22Rv1 (cell line): Measurements from ENCODE around the gene KCNF1.

Experiments
- ZFX ChIP-seq: fragments of 450-650 bp; IDR thresholded peaks from 2 replicates; pipeline ENCODE4 v1.6.1; 2017; ENCODE audit warnings: antibody characterized with exemption, borderline replicate concordance
- TF ChIP-seq, protein P1 (sequence below): fragments of 450-650 bp; IDR thresholded peaks from 2 replicates; pipeline ENCODE4 v1.5.1; 2017; ENCODE audit warnings: mild to moderate bottlenecking

DNA sequence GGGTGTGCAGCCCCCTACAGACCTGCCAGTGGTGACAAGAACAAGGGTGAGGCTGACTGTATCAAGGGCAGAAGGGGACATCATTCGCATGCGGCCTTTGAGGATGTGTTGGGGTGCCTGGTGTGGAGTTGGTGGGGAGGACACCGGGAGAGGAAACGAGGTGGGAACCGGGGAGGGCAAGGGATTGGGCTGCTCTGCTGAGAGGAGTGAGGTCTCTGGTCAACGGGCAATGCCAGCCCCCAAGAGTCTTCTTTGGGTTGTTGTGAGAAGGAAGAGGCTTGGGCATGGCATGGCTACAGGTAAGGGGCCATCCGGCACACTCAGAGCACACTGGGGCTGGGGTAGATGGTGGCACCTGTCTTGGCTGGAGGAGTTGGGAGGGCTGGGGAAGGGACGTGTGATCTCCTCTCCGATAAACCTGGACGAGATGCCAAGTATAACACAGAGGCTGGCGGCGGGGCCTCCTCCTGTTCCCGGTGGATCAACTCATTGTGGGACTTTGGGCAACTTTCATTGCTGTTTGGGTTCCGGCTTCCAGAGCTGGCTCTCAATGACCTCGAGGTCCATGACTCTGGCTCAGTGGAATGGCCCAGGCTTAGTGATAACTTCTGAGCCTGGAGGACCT is 37.0 kb downstream of the KCNF1 start:
- TF ChIP-seq, protein P1, sequence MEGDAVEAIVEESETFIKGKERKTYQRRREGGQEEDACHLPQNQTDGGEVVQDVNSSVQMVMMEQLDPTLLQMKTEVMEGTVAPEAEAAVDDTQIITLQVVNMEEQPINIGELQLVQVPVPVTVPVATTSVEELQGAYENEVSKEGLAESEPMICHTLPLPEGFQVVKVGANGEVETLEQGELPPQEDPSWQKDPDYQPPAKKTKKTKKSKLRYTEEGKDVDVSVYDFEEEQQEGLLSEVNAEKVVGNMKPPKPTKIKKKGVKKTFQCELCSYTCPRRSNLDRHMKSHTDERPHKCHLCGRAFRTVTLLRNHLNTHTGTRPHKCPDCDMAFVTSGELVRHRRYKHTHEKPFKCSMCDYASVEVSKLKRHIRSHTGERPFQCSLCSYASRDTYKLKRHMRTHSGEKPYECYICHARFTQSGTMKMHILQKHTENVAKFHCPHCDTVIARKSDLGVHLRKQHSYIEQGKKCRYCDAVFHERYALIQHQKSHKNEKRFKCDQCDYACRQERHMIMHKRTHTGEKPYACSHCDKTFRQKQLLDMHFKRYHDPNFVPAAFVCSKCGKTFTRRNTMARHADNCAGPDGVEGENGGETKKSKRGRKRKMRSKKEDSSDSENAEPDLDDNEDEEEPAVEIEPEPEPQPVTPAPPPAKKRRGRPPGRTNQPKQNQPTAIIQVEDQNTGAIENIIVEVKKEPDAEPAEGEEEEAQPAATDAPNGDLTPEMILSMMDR, result no peak
- TF ChIP-seq ZFX, result no peak
